HEK293 (cell line): ENCODE results near the gene NOL4L.

Experiments used
- MYNN ChIP-seq: fragments of 450-650 bp; formaldehyde crosslinking; IDR thresholded peaks from 2 replicates; pipeline ENCODE4 v1.5.1; 2016; ENCODE audit warnings: missing biosample characterization, missing genetic modification characterization, borderline replicate concordance
- ZNF121 ChIP-seq: fragments of 450-650 bp; formaldehyde crosslinking; IDR thresholded peaks from 2 replicates; pipeline ENCODE4 v1.5.1; 2016; ENCODE audit warnings: missing biosample characterization, missing genetic modification characterization

GRCh38 chr20:32440758-32441078, 144.4 kb downstream of the NOL4L start:
- TF ChIP-seq ZNF121 (tag by site-specific recombination), result no peak
- TF ChIP-seq MYNN (tag by site-specific recombination), result no peak
